Left lung (tissue), 10 donors: ENCODE data around the gene AKT3. TPM values are rescaled to one million over a fixed set of nuclear protein-coding genes. Genes with fewer than 3 reads are reported as not detected.

Source experiments
- ATAC-seq: fragments of 200-7000 bp; cut with Tn5 transposase; one replicate; pipeline ENCODE4 v1.9.1; 2020; ENCODE audit warnings: moderate library complexity
- DNase-seq, 4 donors: peaks; one replicate each; pipeline ENCODE4 v3.0.0-alpha.2; 2013 to 2020
- H3K27ac ChIP-seq, 2 donors: fragments of 200-600 bp; sonication (generic) in 1 of 2; one replicate each; pipeline versions ENCODE4 v1.5.0 to v1.8.0; 2020 to 2021
- H3K27me3 ChIP-seq, 2 donors: fragments of 200-600 bp; sonication (generic) in 1 of 2; one replicate each; pipeline versions ENCODE4 v1.5.0 to v1.8.0; 2020 to 2021
- H3K36me3 ChIP-seq, 2 donors: fragments of 200-600 bp; sonication (generic) in 1 of 2; one replicate each; pipeline versions ENCODE4 v1.5.0 to v1.8.0; 2020 to 2021
- H3K4me1 ChIP-seq, 2 donors: fragments of 200-600 bp; one replicate each; pipeline ENCODE4 v1.8.0; 2021
- H3K4me3 ChIP-seq, 2 donors: fragments of 200-600 bp; sonication (generic) in 1 of 2; one replicate each; pipeline versions ENCODE4 v1.5.0 to v1.8.0; 2020 to 2021; ENCODE audit warnings: mild to moderate bottlenecking in 1 of 2
- H3K9me3 ChIP-seq, 2 donors: fragments of 200-600 bp; sonication (generic) in 1 of 2; one replicate each; pipeline versions ENCODE4 v1.5.0 to v1.8.0; 2020 to 2021
- intact Hi-C, 2 donors: fragments of 100-400 bp; cut with DNase I; formaldehyde crosslinking; loops; one replicate each; pipeline versions ENCODE4 v1.11.2 to v1.14.2; 2022
- polyA plus RNA-seq, 6 donors: library from polyadenylated mRNA; unstranded; fragments of 120-200 nt; gene quantifications; one replicate each; pipeline ENCODE4 v1.2.1, GENCODE V29; 2013; ENCODE audit not compliant: insufficient read length in 6 of 6
- total RNA-seq, 2 donors: library from RNA; stranded (reverse); fragmentation: NEBNext Ultra II Directional; extraction: Animal tissue kit (Norgen Biotek cat#: 25700); gene quantifications; one replicate each; pipeline ENCODE4 v1.2.1, GENCODE V29; 2021
- TF ChIP-seq, protein P1 (sequence below), 2 donors: fragments of 200-600 bp; sonication (generic) in 1 of 2; IDR thresholded peaks; one replicate each; pipeline versions ENCODE4 v1.5.0 to v1.8.0; 2021; ENCODE audit warnings: antibody characterized with exemption in 2 of 2
- donor health status: DM: no; HTN: yes; CAD: no.
- donor health status: DM: no; HTN: no; CAD: no.

The AKT3 gene
- total and polyA plus RNA-seq, 8 donors, result 24.1 to 44.9 (median 29.4) TPM

- intact Hi-C loops, result no loop called here
These were observed 351.9 kb downstream of the AKT3 start for GRCh38 chr1:243497939-243498681.

DNA sequence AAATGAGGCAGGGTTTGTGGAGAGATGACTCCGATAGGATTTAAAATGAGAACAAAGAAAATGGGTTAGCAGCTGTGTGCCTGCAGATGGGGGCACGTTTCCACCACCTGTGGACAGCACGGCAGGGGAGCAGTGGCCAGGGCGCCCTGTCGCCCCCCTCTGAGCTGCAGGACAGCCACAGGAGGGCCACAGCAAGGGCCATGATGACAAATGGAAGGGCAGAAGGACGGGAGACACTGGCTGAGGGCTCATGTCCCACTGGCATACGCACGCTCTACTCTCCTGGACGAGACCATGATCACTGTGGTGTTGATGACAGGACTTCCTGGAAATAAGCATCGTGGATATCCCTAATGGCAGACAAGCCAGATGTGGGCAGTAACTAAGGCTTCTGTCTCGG is 353.2 kb downstream of the AKT3 start:
- Histone ChIP-seq H3K4me1 (peaks cover 0 to 21% of the 10 kb centered on the region in 2 donors), H3K27ac (peak overlapping the region in 1 of 2 donors; percentile 80), H3K36me3 (peaks cover 0 to 28% of the 10 kb centered on the region in 2 donors), H3K27me3 (no peaks in the 10 kb centered on the region), H3K4me3 (no peak overlapping the region), H3K9me3 (no peaks in the 10 kb centered on the region)
- ATAC-seq (no peak), DNase-seq (no peak)
- TF ChIP-seq, protein P1, sequence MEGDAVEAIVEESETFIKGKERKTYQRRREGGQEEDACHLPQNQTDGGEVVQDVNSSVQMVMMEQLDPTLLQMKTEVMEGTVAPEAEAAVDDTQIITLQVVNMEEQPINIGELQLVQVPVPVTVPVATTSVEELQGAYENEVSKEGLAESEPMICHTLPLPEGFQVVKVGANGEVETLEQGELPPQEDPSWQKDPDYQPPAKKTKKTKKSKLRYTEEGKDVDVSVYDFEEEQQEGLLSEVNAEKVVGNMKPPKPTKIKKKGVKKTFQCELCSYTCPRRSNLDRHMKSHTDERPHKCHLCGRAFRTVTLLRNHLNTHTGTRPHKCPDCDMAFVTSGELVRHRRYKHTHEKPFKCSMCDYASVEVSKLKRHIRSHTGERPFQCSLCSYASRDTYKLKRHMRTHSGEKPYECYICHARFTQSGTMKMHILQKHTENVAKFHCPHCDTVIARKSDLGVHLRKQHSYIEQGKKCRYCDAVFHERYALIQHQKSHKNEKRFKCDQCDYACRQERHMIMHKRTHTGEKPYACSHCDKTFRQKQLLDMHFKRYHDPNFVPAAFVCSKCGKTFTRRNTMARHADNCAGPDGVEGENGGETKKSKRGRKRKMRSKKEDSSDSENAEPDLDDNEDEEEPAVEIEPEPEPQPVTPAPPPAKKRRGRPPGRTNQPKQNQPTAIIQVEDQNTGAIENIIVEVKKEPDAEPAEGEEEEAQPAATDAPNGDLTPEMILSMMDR (IDR thresholded peaks at IDR 0.05), result no peak
- intact Hi-C loops, result no loop called here

More at GRCh38 chr1:243497939-243498681, 351.9 kb downstream of the AKT3 start:
- Histone ChIP-seq H3K36me3 (peaks cover 0 to 28% of the 10 kb centered on the region in 2 donors), H3K4me3 (no peak overlapping the region), H3K27ac (no peak overlapping the region), H3K27me3 (no peaks in the 10 kb centered on the region), H3K9me3 (no peaks in the 10 kb centered on the region), H3K4me1 (peaks cover 0 to 21% of the 10 kb centered on the region in 2 donors)
- no peak for ATAC-seq
- DNase-seq, result no peak
- TF ChIP-seq, protein P1 (IDR thresholded peaks at IDR 0.05), result no peak

DNA sequence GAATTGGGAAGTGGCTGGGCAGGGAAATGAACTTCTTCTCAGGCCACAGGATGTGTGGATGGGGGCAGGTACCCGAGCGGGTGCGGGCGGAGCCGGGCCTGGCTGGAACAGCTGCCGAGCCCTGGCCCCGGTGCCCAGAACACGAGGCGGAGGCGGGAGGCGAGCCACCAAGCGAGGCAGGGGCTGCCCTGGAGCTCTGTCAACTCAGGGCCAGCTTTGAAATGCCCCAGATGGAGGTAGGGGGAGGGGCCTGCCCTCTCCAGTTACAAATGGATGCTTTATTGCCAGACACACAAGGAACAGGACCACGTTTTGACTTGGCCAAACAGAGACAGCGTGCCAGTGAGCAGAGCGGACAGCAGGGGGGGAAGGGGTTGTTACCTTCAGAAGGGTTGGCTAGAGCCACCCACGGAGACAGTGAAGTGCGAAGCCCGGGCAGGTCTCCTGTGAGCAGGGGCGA is 353.8 kb downstream of the AKT3 start:
- Histone ChIP-seq H3K4me3 (peak overlapping the region in 1 of 2 donors; percentile 12), H3K9me3 (no peaks in the 10 kb centered on the region), H3K27ac (peak overlapping the region; percentile 56 to 80), H3K36me3 (peaks cover 0 to 28% of the 10 kb centered on the region in 2 donors), H3K4me1 (peaks cover 0 to 21% of the 10 kb centered on the region in 2 donors), H3K27me3 (no peaks in the 10 kb centered on the region)
- TF ChIP-seq, protein P1 (IDR thresholded peaks at IDR 0.05), result no peak
- intact Hi-C loops, result no loop called here
- ATAC-seq (peak; percentile 38), DNase-seq (peak in 1 of 4 donors; percentile 87)

DNA sequence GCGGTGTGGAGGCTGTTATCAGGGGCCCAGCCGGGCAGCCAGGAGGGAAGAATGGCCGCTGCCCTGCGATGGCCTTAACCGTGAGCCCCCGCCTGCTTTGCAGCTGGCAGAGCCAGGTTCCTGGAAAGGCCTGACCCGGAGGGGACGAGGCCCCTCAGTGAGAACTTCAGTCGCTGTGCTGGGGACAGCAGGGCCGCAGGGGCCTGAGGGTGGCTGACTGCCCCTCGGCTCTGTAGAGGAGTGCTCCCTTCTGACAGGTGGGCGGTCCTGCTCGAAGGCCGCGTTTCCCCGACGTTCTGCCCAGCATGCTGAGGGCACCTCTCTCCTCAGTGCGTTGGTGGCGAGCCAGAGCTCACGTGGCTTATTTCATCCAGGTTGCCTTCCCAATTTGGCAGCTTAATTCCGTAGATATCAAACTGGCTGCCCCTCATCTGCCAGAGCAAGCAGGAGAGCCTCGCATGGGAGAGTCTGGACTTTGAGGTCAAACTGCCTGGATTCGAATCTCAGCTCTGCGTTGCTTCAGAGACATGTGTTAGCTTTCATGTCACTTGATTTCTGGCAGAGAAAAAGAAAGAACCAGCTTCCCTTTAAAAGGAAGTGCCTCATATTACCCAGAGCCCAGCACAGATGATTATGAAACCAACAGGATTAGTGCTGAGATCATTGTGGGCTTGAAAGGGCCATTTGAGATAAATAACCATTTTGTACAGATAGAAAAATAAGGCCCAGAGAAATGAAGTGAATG is 354.4 kb downstream of the AKT3 start:
- peaks cover 0 to 21% of the 10 kb centered on the region in 2 donors for H3K4me1 ChIP-seq
- intact Hi-C loops, result no loop called here
- peaks cover 0 to 28% of the 10 kb centered on the region in 2 donors for H3K36me3 ChIP-seq
- TF ChIP-seq, protein P1 (IDR thresholded peaks at IDR 0.05), result no peak
- H3K27me3 ChIP-seq, result no peaks in the 10 kb centered on the region
- ATAC-seq (peak; percentile 65), DNase-seq (no peak)
- H3K9me3 ChIP-seq, result no peaks in the 10 kb centered on the region
- peak overlapping the region; percentile 56 to 80 for H3K27ac ChIP-seq
- peak overlapping the region in 1 of 2 donors; percentile 12 for H3K4me3 ChIP-seq
